GM12873 (cell line): ENCODE measurements around the gene C10orf71.

Experiments
- CTCF ChIP-seq: IDR thresholded peaks from 2 replicates; pipeline ENCODE4 v1.5.1; 2012; ENCODE audit warnings: low read depth, mild to moderate bottlenecking, moderate library complexity, low read length, control low read depth; ENCODE audit not compliant: insufficient read depth; ENCODE audit errors: missing control alignments

Gene C10orf71

GRCh38 chr10:49274886-49275285, 24.1 kb upstream of the C10orf71 start:
- no peak for TF ChIP-seq CTCF

GRCh38 chr10:49275896-49276295, 23.1 kb upstream of the C10orf71 start:
- TF ChIP-seq CTCF: no peak

GRCh38 chr10:49276596-49276995, 22.4 kb upstream of the C10orf71 start:
- TF ChIP-seq CTCF: no peak

- TF ChIP-seq CTCF: no peak
Observed at GRCh38 chr10:49277973-49278372, 21.0 kb upstream of the C10orf71 start.

GRCh38 chr10:49278497-49278981, 20.4 kb upstream of the C10orf71 start:
- TF ChIP-seq CTCF: no peak

- no peak for TF ChIP-seq CTCF
Observed at GRCh38 chr10:49279015-49279880, 19.7 kb upstream of the C10orf71 start.

GRCh38 chr10:49280001-49280408, 19.0 kb upstream of the C10orf71 start:
- TF ChIP-seq CTCF: no peak
